DMS53 treated with DMSO at 0.1 percent for 48 hours (cell line): ENCODE results near the gene FAM222B.
A peak's percentile ranks its signal among the peaks of the same experiment; 100 is the strongest.
"Not testable (repeated sequence)": the region's sequence is repeated elsewhere in the genome, so short reads cannot be mapped to it uniquely, and the experiment has no call there.

Experiments
- DNase-seq: peaks from one replicate; lab custom pipeline; 2025; ENCODE audit not compliant: unreplicated experiment; lab: John Stamatoyannopoulos, UW

FAM222B gene

DNA sequence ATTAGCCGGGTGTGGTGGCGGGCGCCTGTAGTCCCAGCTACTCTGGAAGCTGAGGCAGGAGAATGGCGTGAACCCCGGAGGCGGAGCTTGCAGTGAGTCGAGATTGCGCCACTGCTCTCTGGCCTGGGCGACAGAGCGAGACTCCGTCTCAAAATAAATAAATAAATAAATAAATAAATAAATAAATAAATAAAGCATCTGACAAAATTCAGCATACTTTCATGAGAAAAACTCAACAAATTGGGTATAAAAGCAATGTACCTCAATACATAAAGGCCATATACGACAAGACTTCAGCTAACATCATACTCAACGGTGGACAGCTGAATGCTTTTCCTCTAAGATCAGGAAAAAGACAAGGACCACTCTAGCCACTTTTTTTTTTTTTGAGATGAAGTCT lies 63.0 kb downstream of the FAM222B start:
- DNase-seq: not testable (repeated sequence)

DNA sequence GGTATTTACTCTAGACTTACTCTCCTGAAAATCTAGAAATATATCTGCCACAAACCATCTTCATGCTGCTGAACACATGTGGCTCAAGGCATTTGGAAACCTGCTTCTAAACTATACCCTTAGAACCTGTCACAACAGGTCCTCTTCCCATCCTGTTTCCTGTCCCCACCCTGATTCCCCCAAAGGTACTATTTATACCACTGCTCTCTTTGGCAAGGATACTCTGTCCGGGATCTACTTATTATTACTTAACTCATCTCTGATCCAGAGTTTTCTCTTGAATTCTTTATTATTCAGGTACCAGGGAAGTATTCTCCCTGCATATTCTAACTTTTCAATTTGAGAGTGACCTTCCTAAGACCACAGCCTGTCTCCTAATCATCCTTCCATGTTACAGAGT lies 65.4 kb downstream of the FAM222B start:
- DNase-seq: no peak

DNA sequence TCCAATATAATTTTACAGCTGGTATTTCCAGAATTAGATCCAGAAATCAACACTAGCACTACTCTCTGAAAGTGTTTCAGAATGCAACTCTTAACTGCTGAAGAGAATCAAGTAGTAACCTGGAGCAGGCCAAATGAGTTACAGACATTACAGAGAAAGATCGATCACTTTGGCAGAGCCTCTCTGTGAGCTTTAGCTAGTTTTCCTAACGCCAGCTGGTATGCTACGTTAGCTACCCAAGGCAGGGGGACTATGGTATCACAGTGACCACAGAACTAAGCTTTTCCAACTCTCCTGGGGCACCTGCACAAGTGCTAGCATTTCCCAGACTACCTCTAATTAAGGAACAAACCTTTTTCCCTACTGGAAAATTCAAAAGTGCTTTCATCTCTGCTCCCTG lies 68.4 kb downstream of the FAM222B start:
- no peak for DNase-seq

- DNase-seq: no peak
These were observed 68.9 kb downstream of the FAM222B start for GRCh38 chr17:28773736-28774135.

- DNase-seq: no peak
These were observed 77.6 kb downstream of the FAM222B start for GRCh38 chr17:28765038-28765437.

- peak; percentile 32 for DNase-seq
These were observed 78.8 kb downstream of the FAM222B start for GRCh38 chr17:28763804-28764266.

GRCh38 chr17:28763137-28763799 lies 79.3 kb downstream of the FAM222B start:
- no peak for DNase-seq

GRCh38 chr17:28760601-28761562 lies 81.7 kb downstream of the FAM222B start:
- DNase-seq: no peak

DNA sequence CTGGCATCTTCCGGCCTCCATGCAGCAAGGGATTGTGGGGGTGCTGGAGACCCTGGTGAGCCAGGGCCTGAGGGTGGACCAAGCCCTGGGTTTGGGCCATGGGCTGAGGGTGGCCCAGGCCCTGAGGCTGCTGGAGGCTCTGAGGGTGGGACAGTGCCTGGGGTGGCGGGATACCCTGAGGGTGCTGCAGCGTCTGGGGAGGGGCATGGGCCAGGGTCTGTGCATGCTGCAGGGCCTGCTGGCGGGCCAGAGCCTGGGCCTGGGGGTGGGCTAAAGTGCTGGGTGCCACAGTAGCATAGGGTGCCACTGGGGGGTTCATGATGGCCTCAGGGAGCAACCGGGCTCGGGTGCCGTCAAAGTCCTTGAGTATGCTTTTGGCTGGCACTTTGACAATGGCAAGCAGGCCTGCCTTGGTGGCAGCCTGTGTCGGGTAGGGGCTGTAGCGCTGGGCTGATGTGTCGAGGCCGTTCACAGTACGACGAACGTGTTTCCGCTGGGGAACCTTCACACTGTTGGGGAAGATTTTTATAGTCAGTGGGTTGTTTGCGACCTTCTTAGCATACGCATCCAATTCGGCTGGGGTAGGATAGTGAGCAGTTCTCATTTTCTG lies 83.2 kb downstream of the FAM222B start:
- DNase-seq: no peak

GRCh38 chr17:28758411-28759121 lies 84.0 kb downstream of the FAM222B start:
- no peak for DNase-seq

DNA sequence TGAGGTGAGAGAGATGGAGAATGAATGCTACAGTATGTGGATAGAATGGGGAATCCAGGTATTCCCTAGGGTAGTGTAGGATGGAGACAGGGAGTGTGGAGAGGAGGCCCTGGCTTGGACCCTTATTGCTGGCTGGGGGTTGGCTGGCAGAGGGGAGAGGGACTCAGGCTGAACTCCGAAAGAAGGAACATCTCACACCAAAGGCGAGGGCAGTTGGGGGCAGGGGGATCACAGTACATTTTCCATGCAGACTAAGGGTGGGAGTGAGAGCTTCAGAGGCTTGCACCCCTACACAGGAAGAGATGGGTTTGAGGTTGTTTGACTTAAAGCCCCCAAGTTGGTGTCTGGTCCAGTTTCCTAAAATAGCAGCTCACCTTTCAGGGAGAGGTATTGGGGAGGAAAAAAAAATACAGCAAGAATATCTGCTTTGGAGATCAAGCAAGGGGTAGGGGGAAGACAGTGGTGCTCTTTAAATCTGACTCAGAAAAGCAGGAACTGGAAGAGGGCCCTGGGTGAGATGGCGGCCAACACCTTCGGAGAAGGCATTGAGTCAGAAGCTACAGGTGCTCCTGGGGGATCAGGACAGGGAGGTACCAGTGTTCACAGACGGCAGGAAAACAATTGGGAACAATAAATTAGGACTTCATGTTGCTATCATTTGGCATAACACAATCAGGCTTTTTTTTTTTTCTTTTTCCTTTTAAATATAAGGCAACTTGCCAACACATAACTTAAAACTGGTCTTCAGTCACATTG lies 86.4 kb downstream of the FAM222B start:
- DNase-seq: no peak

GRCh38 chr17:28755486-28755885 lies 87.1 kb downstream of the FAM222B start:
- DNase-seq: no peak

DNA sequence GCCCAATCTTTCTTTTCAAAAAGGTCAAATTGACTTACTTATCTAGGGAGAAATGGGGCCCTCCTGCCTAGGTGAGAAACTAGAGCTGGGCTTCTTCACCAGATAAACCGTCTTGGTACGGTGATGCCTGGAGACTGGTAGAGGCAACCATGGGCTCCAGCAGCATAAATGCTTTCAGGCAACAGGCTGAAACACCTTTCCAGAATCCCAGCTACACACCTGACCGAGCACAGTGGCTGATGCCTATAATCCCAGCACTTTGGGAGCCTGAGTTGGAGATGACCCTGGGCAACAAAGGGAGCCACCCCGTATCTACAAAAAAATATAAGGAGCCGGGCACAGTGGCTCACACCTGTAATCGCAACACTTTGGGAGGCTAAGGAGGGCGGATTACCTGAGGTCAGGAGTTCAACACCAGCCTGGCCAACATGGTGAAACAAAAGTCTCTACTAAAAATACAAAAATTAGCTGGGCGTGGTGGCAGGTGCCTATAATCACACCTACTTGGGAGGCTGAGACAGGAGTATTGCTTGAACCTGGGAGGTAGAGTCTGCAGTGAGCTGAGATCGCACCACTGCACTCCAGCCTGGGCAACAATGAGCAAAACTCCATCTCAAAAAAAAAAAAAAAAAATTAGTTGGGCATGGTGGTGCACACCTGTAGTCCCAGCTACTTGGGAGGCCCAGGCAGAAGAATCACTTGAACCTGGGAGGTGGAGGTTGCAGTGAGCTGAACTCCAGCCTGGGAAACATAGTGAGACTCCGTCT lies 90.8 kb downstream of the FAM222B start:
- DNase-seq: no peak

GRCh38 chr17:28750178-28751047 lies 92.2 kb downstream of the FAM222B start:
- DNase-seq: peak; percentile 80

- DNase-seq: no peak
These were observed 92.9 kb downstream of the FAM222B start for GRCh38 chr17:28749516-28750177.

DNA sequence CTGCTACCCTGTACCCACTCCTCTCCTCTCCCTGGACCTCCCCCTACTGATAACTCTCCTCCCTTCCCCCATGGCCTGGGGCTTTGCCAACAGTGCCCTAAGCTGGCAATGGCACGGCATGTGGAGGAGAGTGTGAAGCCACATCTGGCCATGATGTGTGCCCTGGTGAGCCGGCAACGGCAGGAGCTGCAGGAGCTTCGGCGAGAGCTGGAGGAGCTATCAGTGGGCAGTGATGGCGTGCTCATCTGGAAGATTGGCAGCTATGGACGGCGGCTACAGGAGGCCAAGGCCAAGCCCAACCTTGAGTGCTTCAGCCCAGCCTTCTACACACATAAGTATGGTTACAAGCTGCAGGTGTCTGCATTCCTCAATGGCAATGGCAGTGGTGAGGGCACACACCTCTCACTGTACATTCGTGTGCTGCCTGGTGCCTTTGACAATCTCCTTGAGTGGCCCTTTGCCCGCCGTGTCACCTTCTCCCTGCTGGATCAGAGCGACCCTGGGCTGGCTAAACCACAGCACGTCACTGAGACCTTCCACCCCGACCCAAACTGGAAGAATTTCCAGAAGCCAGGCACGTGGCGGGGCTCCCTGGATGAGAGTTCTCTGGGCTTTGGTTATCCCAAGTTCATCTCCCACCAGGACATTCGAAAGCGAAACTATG lies 93.6 kb downstream of the FAM222B start:
- DNase-seq: no peak
